Calu3 (cell line): ENCODE data around the gene PELI3. TPM values are rescaled to one million over a fixed set of nuclear protein-coding genes. Genes with fewer than 3 reads are reported as not detected.

Experiments used
- BruUV-seq: library from RNA; stranded (reverse); fragments of 400-500 nt; replicated peaks from 2 replicates; lab custom pipeline; 2021; lab: Mats Ljungman, UMichigan
- CTCF ChIA-PET: fragments of 300-600 bp; sonication (Branson Sonifier 250); formaldehyde crosslinking; loops from one replicate; lab custom pipeline; 2022; ENCODE audit warnings: antibody characterized with exemption; lab: Charles Lee
- DNase-seq: peaks from one replicate; pipeline ENCODE4 v3.0.0; 2022
- H3K27ac Mint-ChIP-seq: one replicate; pipeline ENCODE4 v1.8.0; 2022; ENCODE audit warnings: mixed read lengths; ENCODE audit not compliant: unreplicated experiment
- H3K27me3 Mint-ChIP-seq: one replicate; pipeline ENCODE4 v1.8.0; 2022; ENCODE audit warnings: mixed read lengths; ENCODE audit not compliant: unreplicated experiment
- H3K36me3 Mint-ChIP-seq: one replicate; pipeline ENCODE4 v1.8.0; 2022; ENCODE audit warnings: mild to moderate bottlenecking, moderate library complexity, mixed read lengths; ENCODE audit not compliant: insufficient read depth, unreplicated experiment
- H3K4me1 Mint-ChIP-seq: one replicate; pipeline ENCODE4 v1.8.0; 2022; ENCODE audit warnings: mild to moderate bottlenecking, low read depth, mixed read lengths; ENCODE audit not compliant: unreplicated experiment
- H3K4me3 Mint-ChIP-seq: one replicate; pipeline ENCODE4 v1.8.0; 2022; ENCODE audit warnings: mild to moderate bottlenecking, low read depth, moderate library complexity, mixed read lengths; ENCODE audit not compliant: unreplicated experiment
- H3K9me3 Mint-ChIP-seq: one replicate; pipeline ENCODE4 v1.8.0; 2022; ENCODE audit warnings: low read depth, mixed read lengths; ENCODE audit not compliant: unreplicated experiment
- intact Hi-C: fragments of 100-400 bp; cut with micrococcal nuclease; formaldehyde crosslinking; loops from one replicate; pipeline ENCODE4 v1.10.0; 2022; ENCODE audit not compliant: unreplicated experiment
- total RNA-seq: library from RNA; stranded (reverse); gene quantifications from 2 replicates; pipeline ENCODE4 v1.2.3, GENCODE V29; 2022
- TF ChIP-seq, protein P1 (sequence below): fragments of 200-600 bp; IDR thresholded peaks from one replicate; pipeline ENCODE4 v1.8.0; 2022; ENCODE audit warnings: antibody characterized with exemption; ENCODE audit not compliant: unreplicated experiment

PELI3 gene
- total RNA-seq, 1 experiment from 2014 or later: 7.6 TPM

GRCh38 chr11:66454247-66454646, 12.5 kb upstream of the PELI3 start:
- H3K4me3 Mint-ChIP-seq: no peak overlapping the region
- CTCF ChIA-PET: interaction anchor here (0.5 to 0.6 kb wide), 2 partner anchors 191 to 1024 kb away, joined by 3 to 4 read pairs; no protein-coding TSS in a partner anchor
- H3K4me1 Mint-ChIP-seq: peaks cover 18% of the 10 kb centered on the region
- H3K27me3 Mint-ChIP-seq: peaks cover 48% of the 10 kb centered on the region
- TF ChIP-seq, protein P1, sequence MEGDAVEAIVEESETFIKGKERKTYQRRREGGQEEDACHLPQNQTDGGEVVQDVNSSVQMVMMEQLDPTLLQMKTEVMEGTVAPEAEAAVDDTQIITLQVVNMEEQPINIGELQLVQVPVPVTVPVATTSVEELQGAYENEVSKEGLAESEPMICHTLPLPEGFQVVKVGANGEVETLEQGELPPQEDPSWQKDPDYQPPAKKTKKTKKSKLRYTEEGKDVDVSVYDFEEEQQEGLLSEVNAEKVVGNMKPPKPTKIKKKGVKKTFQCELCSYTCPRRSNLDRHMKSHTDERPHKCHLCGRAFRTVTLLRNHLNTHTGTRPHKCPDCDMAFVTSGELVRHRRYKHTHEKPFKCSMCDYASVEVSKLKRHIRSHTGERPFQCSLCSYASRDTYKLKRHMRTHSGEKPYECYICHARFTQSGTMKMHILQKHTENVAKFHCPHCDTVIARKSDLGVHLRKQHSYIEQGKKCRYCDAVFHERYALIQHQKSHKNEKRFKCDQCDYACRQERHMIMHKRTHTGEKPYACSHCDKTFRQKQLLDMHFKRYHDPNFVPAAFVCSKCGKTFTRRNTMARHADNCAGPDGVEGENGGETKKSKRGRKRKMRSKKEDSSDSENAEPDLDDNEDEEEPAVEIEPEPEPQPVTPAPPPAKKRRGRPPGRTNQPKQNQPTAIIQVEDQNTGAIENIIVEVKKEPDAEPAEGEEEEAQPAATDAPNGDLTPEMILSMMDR: no peak
- no peaks in the 10 kb centered on the region for H3K9me3 Mint-ChIP-seq
- BruUV-seq: no TSS peak
- DNase-seq: peak; percentile 12
- H3K27ac Mint-ChIP-seq: no peak overlapping the region
- H3K36me3 Mint-ChIP-seq: no peaks in the 10 kb centered on the region
- intact Hi-C loops: no loop called here

GRCh38 chr11:66454828-66455227, 11.9 kb upstream of the PELI3 start:
- no peak for DNase-seq
- intact Hi-C loops: no loop called here
- TF ChIP-seq, protein P1: no peak
- peaks cover 47% of the 10 kb centered on the region for H3K27me3 Mint-ChIP-seq
- peaks cover 18% of the 10 kb centered on the region for H3K4me1 Mint-ChIP-seq
- no peak overlapping the region for H3K4me3 Mint-ChIP-seq
- BruUV-seq: no TSS peak
- H3K9me3 Mint-ChIP-seq: no peaks in the 10 kb centered on the region
- no peak overlapping the region for H3K27ac Mint-ChIP-seq
- no peaks in the 10 kb centered on the region for H3K36me3 Mint-ChIP-seq
- CTCF ChIA-PET: interaction anchor here (0.5 to 1.5 kb wide), 2 partner anchors 12 to 1024 kb away, joined by 4 to 14 read pairs; partner anchors contain the start of gene PELI3

- TF ChIP-seq, protein P1: no peak
- no peak for DNase-seq
- BruUV-seq: no TSS peak
- CTCF ChIA-PET: no interaction called here
- peaks cover 18% of the 10 kb centered on the region for H3K27me3 Mint-ChIP-seq
- H3K36me3 Mint-ChIP-seq: no peaks in the 10 kb centered on the region
- peaks cover 18% of the 10 kb centered on the region for H3K4me1 Mint-ChIP-seq
- intact Hi-C loops: no loop called here
- no peak overlapping the region for H3K4me3 Mint-ChIP-seq
- H3K9me3 Mint-ChIP-seq: no peaks in the 10 kb centered on the region
- H3K27ac Mint-ChIP-seq: no peak overlapping the region
Measured at GRCh38 chr11:66457826-66458225, 8.9 kb upstream of the PELI3 start.

DNA sequence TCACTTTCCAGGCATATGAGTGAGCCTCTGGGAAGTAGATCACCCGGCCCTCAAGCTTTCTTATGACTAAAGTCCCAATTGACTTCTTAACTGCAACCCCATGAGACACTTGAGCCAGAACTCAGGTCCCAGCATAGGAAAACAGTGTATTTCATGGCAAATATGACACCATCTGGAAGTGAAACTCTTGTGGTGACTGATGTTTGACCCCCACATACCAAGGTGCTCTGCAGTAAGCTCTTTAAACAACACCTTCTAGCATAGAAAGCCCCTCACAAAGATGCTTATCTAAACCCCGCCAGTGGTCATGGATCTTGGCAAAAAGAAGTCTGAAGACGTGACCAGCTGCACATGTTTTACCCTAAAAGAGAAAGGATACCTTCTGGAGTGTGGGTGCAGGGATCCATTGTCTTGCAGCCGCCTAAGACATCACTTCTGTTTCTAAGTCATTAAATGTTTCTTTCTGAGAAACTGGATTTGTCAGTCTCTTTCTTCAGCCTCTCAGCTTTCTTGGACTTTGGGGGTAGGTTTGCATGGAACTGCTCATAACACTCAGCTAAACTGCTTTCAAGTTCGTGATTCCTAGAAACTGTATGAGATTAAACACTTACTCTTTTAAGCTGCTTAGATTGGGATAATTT, 7.4 kb upstream of the PELI3 start:
- H3K27me3 Mint-ChIP-seq: peaks cover 18% of the 10 kb centered on the region
- H3K9me3 Mint-ChIP-seq: peaks cover 2% of the 10 kb centered on the region
- CTCF ChIA-PET: interaction anchor here (1.5 kb wide), 1 partner anchor 21 kb away, joined by 3 read pairs; the partner anchor contains the start of gene DPP3
- BruUV-seq: no TSS peak
- TF ChIP-seq, protein P1: no peak
- peaks cover 13% of the 10 kb centered on the region for H3K4me1 Mint-ChIP-seq
- DNase-seq: no peak
- no peak overlapping the region for H3K4me3 Mint-ChIP-seq
- H3K27ac Mint-ChIP-seq: no peak overlapping the region
- intact Hi-C loops: no loop called here
- H3K36me3 Mint-ChIP-seq: no peaks in the 10 kb centered on the region
